Adrenal gland (tissue), 12 donors: ENCODE measurements around the gene RGS17. TPM values are rescaled to one million over a fixed set of nuclear protein-coding genes. Genes with fewer than 3 reads are reported as not detected.

Experiments
- DNase-seq, 7 donors: peaks; one replicate each; pipeline ENCODE4 v3.0.0-alpha.2; 2019 to 2020
- H3K27ac ChIP-seq, 5 donors: fragments of 200-600 bp; sonication (generic) in 4 of 5; 1 replicate in 3 of 5; 2 replicates in 2 of 5; pipeline versions ENCODE4 v1.5.1 to v1.8.0; 2016 to 2020; ENCODE audit warnings: mild to moderate bottlenecking in 1 of 5
- H3K27me3 ChIP-seq: fragments of 200-600 bp; 2 replicates; pipeline ENCODE4 v1.8.0; 2021
- H3K36me3 ChIP-seq, 2 donors: fragments of 200-600 bp; replicated peaks in 1 of 2; 1 replicate in 1 of 2; 2 replicates in 1 of 2; pipeline versions ENCODE4 v1.5.1 to v1.8.0; 2018 to 2022
- H3K4me1 ChIP-seq, 2 donors: fragments of 200-600 bp; replicated peaks in 1 of 2; 1 replicate in 1 of 2; 2 replicates in 1 of 2; pipeline versions ENCODE4 v1.5.1 to v1.8.0; 2018 to 2021
- H3K4me3 ChIP-seq, 4 donors: fragments of 200-600 bp; sonication (generic) in 3 of 4; one replicate each; pipeline ENCODE4 v1.5.1; 2016 to 2018
- H3K9me3 ChIP-seq, 3 donors: fragments of 200-600 bp; sonication (generic) in 1 of 3; replicated peaks in 1 of 3; 1 replicate in 2 of 3; 2 replicates in 1 of 3; pipeline versions ENCODE4 v1.5.1 to v1.8.0; 2016 to 2021
- POLR2A ChIP-seq, 2 donors: fragments of 450-650 bp; IDR thresholded peaks; one replicate each; pipeline ENCODE4 v1.6.1; 2017; ENCODE audit warnings: antibody characterized with exemption in 2 of 2, mild to moderate bottlenecking in 2 of 2, moderate library complexity in 1 of 2
- WGBS, 4 donors: extraction: QIAGEN DNeasy Blood & Tissue Kit in 2 of 4; methylation state at CpG; one replicate each; pipeline versions ENCODE4 v1.1.5 to v1.1.7; 2013 to 2017; 5-methylcytosine and 5-hydroxymethylcytosine counted together
- intact Hi-C, 2 donors: fragments of 100-400 bp; cut with DNase I; formaldehyde crosslinking; loops; one replicate each; pipeline versions ENCODE4 v1.14.1 to v1.15.0; 2022 to 2023
- polyA plus RNA-seq, 3 donors: library from polyadenylated mRNA; stranded (reverse); fragments of 200-250 nt in 2 of 3; fragments of 350-450 nt in 1 of 3; fragmentation: Illumina TruSeq in 1 of 3; extraction: RNeasy Lipid Tissue Mini Kit (QIAGEN cat#74804) in 1 of 3; gene quantifications; one replicate each; pipeline ENCODE4 v1.2.3, GENCODE V29; 2013 to 2014
- total RNA-seq, 9 donors: library from RNA; depleted of rRNA in 4 of 9; stranded (reverse); fragments of >200 nt in 4 of 9; fragments of 120-200 nt in 1 of 9; fragmentation: NEBNext Ultra II Directional in 1 of 9; extraction: Animal tissue kit (Norgen Biotek cat#: 25700) in 1 of 9; gene quantifications; one replicate each; pipeline versions ENCODE4 v1.1.0 to v1.2.4, GENCODE V29; 2013 to 2023
- TF ChIP-seq, protein P1 (sequence below), 6 experiments: fragments of 450-650 bp in 4 of 6; fragments of 200-600 bp in 2 of 6; sonication (generic) in 1 of 6; IDR thresholded peaks; 1 replicate in 5 of 6; 2 replicates in 1 of 6; pipeline versions ENCODE4 v1.5.1 to v1.8.0; 2016 to 2021; ENCODE audit warnings: antibody characterized with exemption in 6 of 6, mild to moderate bottlenecking in 2 of 6, moderate library complexity in 1 of 6
- donor health status: healthy with polysubstance abuse.
- donor health status: Bipolar disorder and iron deficiency.
- donor health status: DM: yes; HTN: yes; CAD: no.
- donor health status: DM: no; HTN: no; CAD: no.
- donor health status: DM: no; HTN: no; CAD: no.
- donor health status: DM: yes; HTN: yes; CAD: no.

Gene RGS17
- total and polyA plus RNA-seq, 12 donors: under 0.01 to 0.83 (median 0.16) TPM; not detected in 5

DNA sequence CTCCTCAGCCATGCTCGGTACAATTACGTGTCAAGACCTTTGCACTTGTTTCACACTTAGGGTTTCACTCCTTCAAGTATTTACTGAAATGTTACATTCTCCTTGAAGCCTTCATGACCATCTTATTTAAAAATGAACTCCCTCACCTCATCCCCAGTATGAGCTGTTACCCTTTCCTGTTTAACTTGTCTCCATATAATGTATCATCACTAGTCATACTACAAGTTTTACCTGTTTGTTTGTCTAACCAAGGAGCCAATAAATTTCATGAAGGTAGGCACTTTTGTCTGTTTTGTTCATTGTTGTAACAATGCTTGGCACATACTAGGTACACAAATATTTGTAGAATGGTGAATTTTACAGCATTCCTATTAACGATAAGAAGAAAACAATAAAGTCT is 82.5 kb downstream of the RGS17 start:
- Histone ChIP-seq H3K27me3 (no peaks in the 10 kb centered on the region), H3K36me3 (no peaks in the 10 kb centered on the region), H3K4me3 (no peak overlapping the region), H3K27ac (no peak overlapping the region), H3K9me3 (no peaks in the 10 kb centered on the region), H3K4me1 (no peaks in the 10 kb centered on the region)
- TF ChIP-seq POLR2A (IDR thresholded peaks at IDR 0.05): no peak
- TF ChIP-seq, protein P1, sequence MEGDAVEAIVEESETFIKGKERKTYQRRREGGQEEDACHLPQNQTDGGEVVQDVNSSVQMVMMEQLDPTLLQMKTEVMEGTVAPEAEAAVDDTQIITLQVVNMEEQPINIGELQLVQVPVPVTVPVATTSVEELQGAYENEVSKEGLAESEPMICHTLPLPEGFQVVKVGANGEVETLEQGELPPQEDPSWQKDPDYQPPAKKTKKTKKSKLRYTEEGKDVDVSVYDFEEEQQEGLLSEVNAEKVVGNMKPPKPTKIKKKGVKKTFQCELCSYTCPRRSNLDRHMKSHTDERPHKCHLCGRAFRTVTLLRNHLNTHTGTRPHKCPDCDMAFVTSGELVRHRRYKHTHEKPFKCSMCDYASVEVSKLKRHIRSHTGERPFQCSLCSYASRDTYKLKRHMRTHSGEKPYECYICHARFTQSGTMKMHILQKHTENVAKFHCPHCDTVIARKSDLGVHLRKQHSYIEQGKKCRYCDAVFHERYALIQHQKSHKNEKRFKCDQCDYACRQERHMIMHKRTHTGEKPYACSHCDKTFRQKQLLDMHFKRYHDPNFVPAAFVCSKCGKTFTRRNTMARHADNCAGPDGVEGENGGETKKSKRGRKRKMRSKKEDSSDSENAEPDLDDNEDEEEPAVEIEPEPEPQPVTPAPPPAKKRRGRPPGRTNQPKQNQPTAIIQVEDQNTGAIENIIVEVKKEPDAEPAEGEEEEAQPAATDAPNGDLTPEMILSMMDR (IDR thresholded peaks at IDR 0.05): no peak
- no peak for DNase-seq
- intact Hi-C loops: no loop called here
- WGBS, 4 donors: 80 to 94% (median 94%) methylated on average over 3 of the region's 3 CpGs

DNA sequence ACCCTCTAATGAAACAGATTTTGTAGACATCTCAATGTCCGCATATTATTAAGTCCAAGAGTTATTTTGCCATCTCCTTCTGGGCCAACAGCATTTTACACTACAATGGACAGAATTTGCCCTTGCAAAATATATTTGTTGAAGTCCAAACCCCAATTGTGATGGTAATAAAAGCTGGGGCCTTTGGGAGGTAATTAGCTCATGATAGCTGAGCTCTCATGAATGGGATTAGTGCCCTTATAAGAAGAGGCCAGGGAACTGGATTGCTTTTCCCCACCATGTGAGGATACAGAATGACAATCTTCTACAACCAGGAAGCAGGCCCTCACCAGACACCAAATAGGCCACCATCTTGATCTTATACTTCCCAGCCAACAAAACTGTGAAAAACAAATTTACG is 83.7 kb downstream of the RGS17 start:
- DNase-seq: no peak
- Histone ChIP-seq H3K27me3 (no peaks in the 10 kb centered on the region), H3K27ac (no peak overlapping the region), H3K4me3 (no peak overlapping the region), H3K36me3 (no peaks in the 10 kb centered on the region), H3K9me3 (no peaks in the 10 kb centered on the region), H3K4me1 (no peaks in the 10 kb centered on the region)
- no peak for TF ChIP-seq POLR2A (IDR thresholded peaks at IDR 0.05)
- TF ChIP-seq, protein P1 (IDR thresholded peaks at IDR 0.05): no peak
- WGBS, 4 donors: 48 to 89% (median 73%) methylated on average over 2 of the region's 2 CpGs
- intact Hi-C loops: no loop called here

DNA sequence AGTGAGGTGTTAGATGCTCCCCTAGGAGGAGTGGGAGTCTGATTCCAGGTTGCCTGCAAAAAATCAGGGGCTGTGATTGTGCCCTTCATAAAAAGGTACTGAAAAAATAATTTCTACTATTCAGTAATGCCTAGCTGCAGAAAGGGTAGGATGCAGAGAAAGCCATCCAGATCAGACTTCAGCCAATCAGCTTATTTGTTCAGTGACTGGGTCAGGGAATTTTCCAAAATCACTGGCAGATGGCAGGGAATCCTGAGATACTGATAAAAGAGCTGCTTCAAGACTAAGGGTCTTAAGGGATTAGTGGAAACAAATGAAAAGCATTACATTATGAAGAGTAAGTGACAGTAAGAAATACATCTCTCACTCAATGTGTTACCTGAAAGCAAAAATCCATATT is 85.8 kb downstream of the RGS17 start:
- DNase-seq: no peak

DNA sequence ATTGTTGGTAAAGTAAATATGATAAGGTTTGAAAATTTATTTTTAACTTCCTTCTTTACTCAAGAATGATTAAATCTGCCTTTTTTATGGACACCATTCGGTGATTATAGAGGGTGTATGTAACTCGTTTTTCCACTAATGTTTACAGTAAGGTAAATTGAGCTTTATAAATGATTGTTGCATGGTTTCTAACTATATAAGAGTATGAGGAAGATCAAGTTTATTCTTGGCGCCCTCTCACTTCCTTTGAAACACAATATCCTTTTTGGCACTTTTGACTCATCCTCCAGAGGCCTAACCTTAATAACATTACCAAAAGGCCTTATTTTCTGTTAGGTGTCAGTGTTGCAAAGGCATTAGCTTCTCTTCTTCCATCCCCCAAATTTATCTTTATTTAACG is 86.8 kb downstream of the RGS17 start:
- H3K36me3 ChIP-seq: no peaks in the 10 kb centered on the region
- TF ChIP-seq, protein P1 (IDR thresholded peaks at IDR 0.05): no peak
- no peak for TF ChIP-seq POLR2A (IDR thresholded peaks at IDR 0.05)
- no peaks in the 10 kb centered on the region for H3K9me3 ChIP-seq
- intact Hi-C loops: no loop called here
- H3K4me1 ChIP-seq: no peaks in the 10 kb centered on the region
- no peaks in the 10 kb centered on the region for H3K27me3 ChIP-seq
- WGBS, 4 donors: 75 to 88% (median 79%) methylated on average over 4 of the region's 4 CpGs
- no peak for DNase-seq
- H3K4me3 ChIP-seq: no peak overlapping the region
- no peak overlapping the region for H3K27ac ChIP-seq

More for the DNA sequence above, 85.8 kb downstream of the RGS17 start:
- H3K4me1 ChIP-seq: no peaks in the 10 kb centered on the region
- H3K9me3 ChIP-seq: no peaks in the 10 kb centered on the region
- H3K27me3 ChIP-seq: no peaks in the 10 kb centered on the region
- no peak overlapping the region for H3K27ac ChIP-seq
- TF ChIP-seq, protein P1 (IDR thresholded peaks at IDR 0.05): no peak
- no peak for TF ChIP-seq POLR2A (IDR thresholded peaks at IDR 0.05)
- no peak overlapping the region for H3K4me3 ChIP-seq
- H3K36me3 ChIP-seq: no peaks in the 10 kb centered on the region
- intact Hi-C loops: no loop called here
